HUES48 (cell line): Measurements from ENCODE around the gene IGFL3.

Source experiments
- H3K27ac ChIP-seq: one replicate; pipeline ENCODE4 v1.7.0; 2013; ENCODE audit warnings: low read depth, low read length, inconsistent platforms
- H3K27me3 ChIP-seq: 2 replicates; pipeline ENCODE4 v1.6.1; 2013; ENCODE audit warnings: mild to moderate bottlenecking, low read length; ENCODE audit not compliant: control insufficient read depth, insufficient read depth
- H3K36me3 ChIP-seq: 2 replicates; pipeline ENCODE4 v1.6.1; 2013; ENCODE audit warnings: low read length; ENCODE audit not compliant: control insufficient read depth, insufficient read depth
- H3K4me1 ChIP-seq: 2 replicates; pipeline ENCODE4 v1.6.1; 2013; ENCODE audit warnings: mild to moderate bottlenecking, low read length; ENCODE audit not compliant: control insufficient read depth, insufficient read depth
- H3K4me3 ChIP-seq: 2 replicates; pipeline ENCODE4 v1.5.1; 2013; ENCODE audit warnings: mild to moderate bottlenecking, low read depth, low read length
- H3K9ac ChIP-seq: 2 replicates; pipeline ENCODE4 v1.6.1; 2013; ENCODE audit warnings: mild to moderate bottlenecking, low read depth, low read length, moderate library complexity
- H3K9me3 ChIP-seq: 2 replicates; pipeline ENCODE4 v1.6.1; 2013; ENCODE audit warnings: low read length; ENCODE audit not compliant: control insufficient read depth, insufficient read depth

Gene IGFL3

DNA sequence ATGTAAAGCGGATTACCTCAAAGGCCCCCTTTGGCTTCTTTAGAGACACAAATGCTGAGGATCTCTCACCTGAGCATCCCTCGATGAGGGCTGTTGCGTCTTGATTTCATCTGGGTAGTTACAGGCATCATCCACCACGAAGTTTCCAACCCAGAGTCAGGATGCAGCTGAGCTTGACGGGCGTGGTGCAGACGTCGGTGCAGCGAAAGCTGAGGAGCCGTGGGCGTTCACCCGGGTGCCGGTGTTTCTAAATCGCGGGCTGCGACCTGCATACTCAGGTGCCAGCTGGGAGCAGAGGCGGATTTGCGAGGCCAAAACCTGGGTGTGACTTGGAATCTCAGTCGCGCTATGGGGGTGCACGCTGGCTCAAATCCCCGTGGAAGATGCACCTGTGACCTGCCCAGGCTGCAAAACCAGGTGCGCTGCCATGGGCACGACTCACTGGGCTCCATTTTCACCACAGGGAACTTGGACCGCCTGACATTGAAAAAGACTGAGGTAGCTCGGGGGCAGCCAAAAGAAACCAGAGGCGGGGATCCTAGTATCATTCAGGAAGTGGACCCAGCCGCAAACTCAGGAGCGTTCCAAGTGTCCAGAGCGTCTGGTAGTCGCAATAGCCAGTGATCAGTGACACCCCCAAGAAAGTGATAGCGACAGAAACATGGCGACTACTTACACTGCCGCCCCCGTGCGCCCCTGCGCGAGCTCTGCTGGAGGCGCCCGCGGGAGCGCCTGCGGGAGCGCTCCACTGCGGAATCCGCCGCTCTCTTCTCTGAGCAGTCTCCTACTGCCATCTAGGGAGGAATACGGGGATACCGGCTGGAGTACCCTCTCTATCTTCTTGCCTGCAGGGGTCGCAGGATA lies 47.3 kb downstream of the IGFL3 start:
- H3K27me3 ChIP-seq, result peaks cover 37% of the 10 kb centered on the region
- H3K4me3 ChIP-seq, result peak overlapping the region; percentile 87
- H3K9me3 ChIP-seq, result no peaks in the 10 kb centered on the region
- H3K27ac ChIP-seq, result no peak overlapping the region
- peak overlapping the region; percentile 62; the same call in 1 of the 2 replicates for H3K9ac ChIP-seq
- no peaks in the 10 kb centered on the region for H3K4me1 ChIP-seq
- H3K36me3 ChIP-seq, result no peaks in the 10 kb centered on the region

DNA sequence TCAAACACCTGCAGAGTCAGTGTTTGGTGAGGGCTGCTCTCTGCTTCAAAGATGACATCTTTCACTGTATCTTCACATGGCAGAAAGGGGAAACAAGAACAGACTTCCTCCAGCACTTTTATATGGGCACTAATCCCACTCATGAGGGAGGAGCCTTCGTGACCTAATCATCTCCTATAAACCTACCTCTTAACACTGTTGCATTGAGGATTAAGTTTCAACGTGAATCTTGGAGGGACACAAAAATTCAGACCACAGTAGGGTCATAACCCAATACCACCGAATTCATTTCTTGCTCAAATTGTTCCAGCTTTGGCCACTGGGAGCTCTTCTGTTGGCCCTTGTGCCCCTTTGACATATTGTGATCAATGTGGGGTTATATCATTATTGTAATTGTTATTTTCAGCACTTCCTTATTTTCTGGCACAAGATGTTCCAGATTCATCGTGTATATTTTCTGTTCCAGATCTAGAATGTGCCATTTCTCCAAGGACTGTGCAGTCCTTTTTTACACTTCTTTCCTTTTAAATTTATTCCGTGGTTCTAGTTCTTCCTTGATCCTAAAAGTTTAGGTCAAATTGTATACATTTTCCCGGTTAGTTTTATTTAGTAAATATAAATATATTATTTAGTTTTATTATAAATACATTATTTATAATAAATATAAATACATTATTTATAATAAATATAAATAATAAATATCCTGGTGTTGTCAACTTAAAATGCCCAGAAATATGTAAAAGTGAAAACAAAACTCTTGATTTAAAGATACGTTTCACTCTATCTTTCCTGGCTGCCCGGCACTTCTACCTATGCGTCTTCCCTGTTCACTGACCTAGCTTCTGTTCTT lies 48.2 kb downstream of the IGFL3 start:
- Histone ChIP-seq H3K27me3 (peaks cover 37% of the 10 kb centered on the region), H3K4me3 (peak overlapping the region; percentile 87), H3K9me3 (no peaks in the 10 kb centered on the region)

DNA sequence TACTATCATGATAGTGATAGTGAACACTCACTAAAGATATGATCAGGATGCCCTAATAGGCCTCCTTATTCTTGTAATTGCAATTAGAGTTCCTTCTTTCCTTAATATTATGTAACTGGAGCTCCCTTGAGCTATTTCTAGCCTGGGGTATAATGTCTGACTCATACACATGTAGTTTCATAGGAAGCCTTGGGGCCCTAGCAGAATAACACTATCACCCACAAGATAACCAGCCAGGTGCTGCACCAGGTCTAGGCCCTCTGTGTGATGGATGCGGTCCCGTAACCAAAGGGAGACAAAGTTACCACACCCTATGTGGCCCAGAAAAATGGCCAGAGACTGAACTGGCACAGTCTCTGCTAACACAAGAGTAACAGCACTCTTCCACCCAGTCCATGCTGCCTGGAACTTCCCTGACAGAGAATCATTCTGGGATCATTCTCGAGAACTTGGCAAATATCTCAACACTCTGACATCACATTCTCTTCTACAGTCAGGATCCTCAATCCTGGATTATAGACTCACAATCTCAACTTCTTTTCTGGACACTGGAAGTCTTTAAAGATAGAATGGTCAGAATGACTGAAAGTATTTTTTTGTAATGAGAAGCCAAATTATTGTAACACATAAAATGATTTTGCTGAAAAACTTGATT lies 51.1 kb downstream of the IGFL3 start:
- peaks cover 30% of the 10 kb centered on the region for H3K27me3 ChIP-seq
- no peak overlapping the region for H3K27ac ChIP-seq
- H3K9me3 ChIP-seq, result no peaks in the 10 kb centered on the region
- H3K36me3 ChIP-seq, result no peaks in the 10 kb centered on the region
- no peaks in the 10 kb centered on the region for H3K4me1 ChIP-seq
- no peak overlapping the region for H3K9ac ChIP-seq
- H3K4me3 ChIP-seq, result no peak overlapping the region

More for the DNA sequence above, 48.2 kb downstream of the IGFL3 start:
- Histone ChIP-seq H3K36me3 (no peaks in the 10 kb centered on the region), H3K27ac (no peak overlapping the region), H3K9ac (no peak overlapping the region), H3K4me1 (no peaks in the 10 kb centered on the region)
